ACHN (cell line): ENCODE results near the gene BLOC1S6.
"Not testable (repeated sequence)": the region's sequence is repeated elsewhere in the genome, so short reads cannot be mapped to it uniquely, and the experiment has no call there.

Source experiments
- DNase-seq: peaks from one replicate; pipeline ENCODE4 v3.0.0-alpha.2; 2015
- in situ Hi-C: cut with HindIII; loops from 2 replicates; pipeline ENCODE4 v1.10.0; 2017; ENCODE audit warnings: low sequenced_read_pairs, low pct_ligation_motif_present, low pct_unique_long_range_greater_than_20kb

Gene BLOC1S6

GRCh38 chr15:45634432-45635190, 47.4 kb downstream of the BLOC1S6 start, which contains the start of gene SQOR:
TSS of gene SQOR (plus strand) at chr15:45635029. CDS start at chr15:45658924, 23,895 bp downstream.
- peak; percentile 87 for DNase-seq
- in situ Hi-C loops: no loop called here

GRCh38 chr15:45635191-45635638, 48.0 kb downstream of the BLOC1S6 start:
- peak; percentile 63 for DNase-seq
- in situ Hi-C loops: no loop called here

GRCh38 chr15:45635763-45636292, 48.6 kb downstream of the BLOC1S6 start:
- in situ Hi-C loops: no loop called here

GRCh38 chr15:45637141-45637540, 50.0 kb downstream of the BLOC1S6 start:
- DNase-seq: no peak
- in situ Hi-C loops: no loop called here

More at GRCh38 chr15:45635763-45636292, 48.6 kb downstream of the BLOC1S6 start:
- DNase-seq: no peak

DNA sequence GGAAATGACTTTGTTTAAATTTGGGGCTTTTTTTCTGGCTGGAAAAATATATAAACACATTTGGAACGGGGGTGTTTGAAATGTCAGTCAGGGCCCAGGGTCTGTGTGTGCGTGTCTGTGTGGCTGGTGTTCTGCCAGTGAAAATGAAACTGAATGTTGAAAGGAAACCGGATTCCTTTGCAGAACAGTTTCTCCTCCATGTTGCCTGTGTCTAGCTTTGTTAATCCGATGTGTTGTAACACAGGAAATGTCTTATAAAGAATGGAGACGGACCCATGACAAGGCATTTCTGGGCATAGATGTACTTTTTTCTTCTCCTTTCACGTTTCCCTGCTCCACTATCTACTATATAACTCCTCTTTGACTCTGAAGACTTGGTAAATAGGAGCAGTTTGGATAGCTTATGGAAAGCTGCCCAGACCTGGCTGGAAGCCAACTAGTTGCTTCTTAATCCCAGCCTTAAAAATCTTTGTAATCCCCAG, 50.4 kb downstream of the BLOC1S6 start:
- in situ Hi-C loops: no loop called here
- DNase-seq: peak; percentile 51

- in situ Hi-C loops: no loop called here
- peak; percentile 73 for DNase-seq
These were observed 53.4 kb downstream of the BLOC1S6 start for GRCh38 chr15:45640616-45641015.

DNA sequence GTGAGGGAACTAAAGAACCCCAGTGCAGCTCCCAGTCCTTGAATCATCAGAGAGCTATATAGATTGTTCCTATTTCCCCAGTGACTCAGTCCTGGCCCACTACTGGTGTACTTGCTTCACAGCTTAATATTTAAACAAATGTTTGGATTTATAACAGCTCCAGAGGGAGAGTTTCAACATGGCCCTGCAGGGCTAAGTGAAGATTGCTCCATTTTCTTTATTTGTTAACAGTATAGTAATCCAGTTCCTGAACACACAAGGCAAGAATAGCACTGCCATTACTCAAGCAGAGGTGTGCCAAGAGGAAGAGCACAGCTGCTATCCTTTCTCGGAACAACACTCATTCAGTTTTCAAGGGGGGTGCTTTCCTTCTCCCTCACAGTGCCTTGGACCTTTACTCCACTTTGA, 54.2 kb downstream of the BLOC1S6 start:
- in situ Hi-C loops: no loop called here
- DNase-seq: peak; percentile 89

GRCh38 chr15:45641999-45642932, 55.1 kb downstream of the BLOC1S6 start:
- in situ Hi-C loops: no loop called here
- peak; percentile 33 for DNase-seq

- in situ Hi-C loops: no loop called here
- DNase-seq: no peak
These were observed 57.3 kb downstream of the BLOC1S6 start for GRCh38 chr15:45644437-45644836.

GRCh38 chr15:45645026-45645980, 58.1 kb downstream of the BLOC1S6 start:
- DNase-seq: no peak
- in situ Hi-C loops: no loop called here

DNA sequence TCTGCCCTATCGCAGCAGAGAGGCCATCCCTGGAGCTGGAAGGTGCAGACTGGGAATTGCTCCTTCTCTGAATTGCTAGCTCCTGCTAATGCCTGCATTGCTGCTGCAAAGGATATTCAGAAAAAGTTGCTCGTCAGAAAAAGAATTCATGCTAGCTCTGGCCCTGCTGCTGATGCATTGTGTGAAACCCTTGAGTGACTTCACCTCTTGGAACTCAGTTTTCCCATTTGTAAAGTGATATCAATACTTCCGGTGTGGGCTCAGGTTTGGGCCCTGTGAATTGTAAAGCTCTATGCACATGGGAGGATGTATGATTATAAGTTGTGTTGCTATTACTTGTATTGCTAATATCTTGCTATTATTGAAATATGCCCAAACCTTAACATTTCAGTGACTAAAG, 59.0 kb downstream of the BLOC1S6 start:
- in situ Hi-C loops: no loop called here
- no peak for DNase-seq

GRCh38 chr15:45647828-45648227, 60.6 kb downstream of the BLOC1S6 start:
- in situ Hi-C loops: no loop called here
- no peak for DNase-seq

DNA sequence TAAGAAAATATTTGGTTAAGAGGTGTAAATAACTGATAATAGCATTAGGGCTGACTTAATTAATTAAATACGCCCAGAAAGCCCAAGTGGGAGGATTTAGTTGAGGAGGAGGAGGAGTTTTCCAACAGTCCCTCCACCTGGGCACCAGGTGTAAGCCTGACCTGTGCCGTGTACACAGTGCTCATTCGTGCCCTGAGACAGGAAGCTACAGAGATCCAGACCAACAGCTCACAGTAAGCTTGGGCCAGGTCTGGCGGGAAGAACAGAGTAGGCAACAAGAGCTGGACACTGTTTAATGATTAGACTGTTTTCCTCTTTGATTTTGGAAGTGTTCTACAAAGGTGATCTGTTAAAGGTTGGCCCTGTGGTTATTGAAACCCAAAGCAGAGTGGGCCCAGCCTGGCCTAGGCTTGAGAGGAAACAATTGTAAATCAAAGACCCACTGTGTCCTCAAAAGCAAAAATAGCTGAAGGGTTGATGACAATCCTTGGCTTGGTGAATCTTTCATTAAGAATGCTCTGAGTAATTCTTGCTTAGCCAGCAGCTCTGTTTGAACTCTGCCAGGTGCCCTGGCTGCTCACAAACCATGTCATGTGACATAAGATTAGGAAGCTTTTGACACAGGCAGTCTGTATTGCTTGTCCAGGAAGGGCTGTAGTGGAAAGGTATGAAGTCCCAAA, 61.5 kb downstream of the BLOC1S6 start:
- peak; percentile 78 for DNase-seq
- in situ Hi-C loops: no loop called here

- in situ Hi-C loops, DNase-seq: not testable (repeated sequence)
These were observed 62.8 kb downstream of the BLOC1S6 start for GRCh38 chr15:45650007-45650406.

- no peak for DNase-seq
- in situ Hi-C loops: no loop called here
These were observed 63.8 kb downstream of the BLOC1S6 start for GRCh38 chr15:45650889-45651525.

- in situ Hi-C loops: no loop called here
These were observed 66.7 kb downstream of the BLOC1S6 start for GRCh38 chr15:45653702-45654424.

More at GRCh38 chr15:45653702-45654424, 66.7 kb downstream of the BLOC1S6 start:
- DNase-seq: no peak
